ENCODE data around the gene SLC66A1. TPM values are rescaled to one million over a fixed set of nuclear protein-coding genes. Genes with fewer than 3 reads are reported as not detected.

SLC66A1 gene
- total and polyA plus RNA-seq, 9 of the 15 experiments (the other 6 are each of a cell fraction or from before 2014, with no cell fraction given): 1.2 to 40.8 (median 18.6) TPM

- CTCF ChIA-PET (ENCODE audit: low intra/inter-chr PET ratio): no interaction called here
Observed at GRCh38 chr1:19305880-19306279, 6.2 kb upstream of the SLC66A1 start.

More at GRCh38 chr1:19305880-19306279, 6.2 kb upstream of the SLC66A1 start:
- H3K4me3 ChIP-seq: no peak overlapping the region
- peaks cover 4% of the 10 kb centered on the region for H3K79me2 ChIP-seq (ENCODE audit: control insufficient read depth, insufficient read depth, low read length)
- WGBS (ENCODE audit: insufficient coverage, low coverage, missing lambda C conversion rate): 88% methylated on average over 11 of the region's 11 CpGs
- H3K9ac ChIP-seq (ENCODE audit: insufficient read depth in 1 of 2, low read depth in 2 of 2, low read length in 2 of 2): no peak overlapping the region
- peaks cover 3 to 8% of the 10 kb centered on the region in 2 experiments; a peak in 3 of 5 replicates for H3K4me1 ChIP-seq (replicated peaks in 1 of 2; ENCODE audit: control insufficient read depth in 2 of 2, insufficient read depth in 2 of 2, low read length in 2 of 2)
- no peaks in the 10 kb centered on the region for H3K27me3 ChIP-seq (ENCODE audit: control insufficient read depth in 2 of 2, insufficient read depth in 2 of 2, low read length in 2 of 2)
- intact Hi-C loops (cut with micrococcal nuclease) (no loop called here), in situ Hi-C loops (cut with MboI) (no loop called here)
- H2AFZ ChIP-seq (ENCODE audit: low read depth, low read length): no peak overlapping the region
- H4K20me1 ChIP-seq (replicated peaks; ENCODE audit: control insufficient read depth, insufficient read depth, low read length): no peaks in the 10 kb centered on the region
- ATAC-seq (no peak), DNase-seq (ENCODE audit: extremely low read depth in 1 of 4, low spot score in 3 of 4) (no peak), FAIRE-seq (no peak)
- TF ChIP-seq ZBTB33 (CRISPR knock-in tag; IDR thresholded peaks at IDR 0.05) (peak; percentile 67; the same call in 1 of the 2 replicates), JUNB (CRISPR knock-in tag; conservative IDR thresholded peaks at IDR 0.05) (no peak), CTCF (IDR thresholded peaks at IDR 0.05 in 2 of 3, conservative IDR thresholded peaks at IDR 0.05 in 1 of 3; ENCODE audit: insufficient read depth in 2 of 3, low read depth in 1 of 3, low read length in 3 of 3) (peak in 1 of 3 experiments; percentile 16; a peak in 1 of 6 replicates)
- H3K27ac ChIP-seq (ENCODE audit: extremely low read depth, low read depth, low read length): no peak overlapping the region
- H3K4me2 ChIP-seq (ENCODE audit: insufficient read depth, low read length): no peak overlapping the region
- peaks cover 68% of the 10 kb centered on the region for H3K36me3 ChIP-seq (ENCODE audit: control insufficient read depth, insufficient read depth, low read length)
- no peaks in the 10 kb centered on the region for H3K9me1 ChIP-seq (ENCODE audit: control insufficient read depth, insufficient read depth, low read length)
- POLR2A ChIA-PET: interaction anchor here (0.6 to 1.5 kb wide), 4 partner anchors 9 to 534 kb away, joined by 3 to 5 read pairs (median 4); no protein-coding TSS in a partner anchor
- no TSS peak for BruUV-seq (replicated peaks)
- no peaks in the 10 kb centered on the region for H3K9me3 ChIP-seq (replicated peaks; ENCODE audit: control insufficient read depth, insufficient read depth, low read depth, low read length)

All from K562 (cell line).